Measurements from ENCODE around the gene MBL2.

DNA sequence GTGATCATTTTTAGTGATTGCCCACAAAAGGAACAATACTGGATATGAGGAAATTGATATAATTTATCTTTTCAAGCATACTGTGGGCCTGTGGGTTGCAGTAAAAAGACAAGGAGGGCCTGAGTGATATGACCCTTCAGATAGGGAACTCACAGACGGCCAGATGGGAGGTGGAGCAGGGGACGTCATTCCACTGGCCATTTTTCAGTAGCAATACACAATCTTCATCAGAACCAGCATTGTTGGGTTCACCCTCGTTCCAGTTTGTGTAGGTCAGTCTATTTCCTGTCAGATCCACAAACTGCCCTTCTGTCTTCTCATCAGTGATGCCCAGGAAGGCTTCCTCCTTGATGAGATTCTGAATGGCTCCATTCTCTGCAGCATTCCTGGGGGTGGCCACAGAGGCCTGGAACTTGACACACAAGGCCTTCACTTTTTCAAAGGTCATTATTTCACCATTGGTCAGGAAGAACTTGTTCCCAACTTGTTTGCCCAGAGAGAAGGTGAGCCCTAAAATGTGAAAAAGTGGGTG lies 4.5 kb downstream of the MBL2 start:
- TF ChIP-seq CTCF (IDR thresholded peaks at IDR 0.05; ENCODE audit: low read depth, low read length, poor library complexity, severe bottlenecking) (no peak), EZH2phosphoT487 (IDR thresholded peaks at IDR 0.05; ENCODE audit: borderline replicate concordance, low read length) (no peak)

Data from DOHH2 (cell line).